NCI-H446 treated with DMSO at 0.1 percent for 48 hours (cell line): ENCODE data around the gene CDKN1B.

Source experiments
- DNase-seq: peaks from one replicate; lab custom pipeline; 2025; lab: John Stamatoyannopoulos, UW

The CDKN1B gene

DNA sequence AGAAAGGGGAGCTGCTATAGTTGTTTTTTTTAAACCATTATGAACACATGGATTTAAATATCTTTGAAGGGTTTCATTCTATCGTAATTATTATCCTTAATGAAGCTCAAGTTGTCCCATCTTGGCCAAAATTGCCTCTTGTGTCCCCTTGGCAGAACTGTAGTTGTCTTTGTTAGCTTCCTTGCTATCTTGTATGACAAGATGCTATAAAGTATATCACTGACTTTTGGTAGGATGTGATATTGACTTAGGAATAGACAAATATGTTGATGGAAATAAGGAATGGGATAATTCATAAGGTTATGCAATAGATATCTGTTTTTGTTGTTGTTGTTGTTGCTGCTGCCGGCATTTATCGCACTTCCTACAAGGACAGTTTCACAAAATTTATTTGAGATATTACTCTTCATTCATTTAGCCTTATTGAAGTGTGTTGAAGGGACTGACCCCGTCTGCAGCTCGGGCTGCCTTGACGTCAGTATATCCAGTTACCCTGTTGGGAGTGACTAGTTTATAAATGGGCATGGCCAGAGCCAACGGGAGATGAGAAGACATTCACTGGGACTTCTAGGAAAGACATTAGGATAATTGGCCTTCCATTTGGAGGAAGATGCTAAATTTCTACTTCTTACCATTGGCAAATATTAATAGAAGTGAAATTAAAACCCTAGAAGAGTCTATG lies 42.2 kb downstream of the CDKN1B start:
- no peak for DNase-seq

DNA sequence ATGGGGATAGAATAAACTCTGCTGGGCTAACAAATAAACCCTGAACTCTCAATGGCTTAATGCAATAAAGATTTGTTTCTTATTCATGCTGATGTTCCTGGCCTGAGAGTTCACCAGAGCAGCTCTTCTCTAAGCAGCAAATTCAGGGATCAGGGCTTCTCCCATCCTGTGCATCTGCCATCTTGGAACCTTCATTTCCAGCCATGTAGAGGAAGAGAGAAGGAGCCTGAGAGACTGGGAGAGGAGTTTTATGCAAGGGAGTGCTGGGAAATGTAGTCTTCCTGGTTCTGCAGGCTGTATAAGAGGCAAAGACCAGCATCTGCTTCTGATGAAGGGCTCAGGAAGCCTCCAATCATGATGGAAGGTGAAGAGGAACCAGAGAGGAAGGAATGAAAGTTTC lies 47.7 kb downstream of the CDKN1B start:
- no peak for DNase-seq

DNA sequence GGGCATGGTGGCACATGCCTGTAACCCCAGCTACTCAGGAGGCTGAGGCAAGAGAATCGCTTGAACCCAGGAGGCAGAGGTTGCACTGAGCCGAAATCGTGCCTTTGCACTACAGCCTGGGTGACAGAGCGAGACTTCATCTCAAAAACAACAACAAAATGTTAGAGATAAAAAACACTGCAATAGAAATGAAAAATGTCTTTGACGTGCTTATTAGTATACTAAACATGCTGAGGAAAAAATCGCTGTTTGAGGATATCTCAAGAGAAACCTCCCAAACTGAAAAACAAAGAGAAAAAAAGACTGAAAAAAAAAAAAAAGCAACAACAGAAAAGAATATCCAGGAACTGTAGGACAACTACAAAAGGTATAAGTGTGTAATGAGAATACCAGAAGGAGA lies 53.1 kb downstream of the CDKN1B start:
- DNase-seq: no peak
